NOMO-1 (cell line): ENCODE measurements around the gene LSG1.
"Not testable (repeated sequence)": the region's sequence is repeated elsewhere in the genome, so short reads cannot be mapped to it uniquely, and the experiment has no call there.

Source experiments
- DNase-seq, 2 experiments: peaks; one replicate each; lab custom pipeline; 2025; ENCODE audit not compliant: unreplicated experiment in 2 of 2; lab: John Stamatoyannopoulos, UW

LSG1 gene

DNA sequence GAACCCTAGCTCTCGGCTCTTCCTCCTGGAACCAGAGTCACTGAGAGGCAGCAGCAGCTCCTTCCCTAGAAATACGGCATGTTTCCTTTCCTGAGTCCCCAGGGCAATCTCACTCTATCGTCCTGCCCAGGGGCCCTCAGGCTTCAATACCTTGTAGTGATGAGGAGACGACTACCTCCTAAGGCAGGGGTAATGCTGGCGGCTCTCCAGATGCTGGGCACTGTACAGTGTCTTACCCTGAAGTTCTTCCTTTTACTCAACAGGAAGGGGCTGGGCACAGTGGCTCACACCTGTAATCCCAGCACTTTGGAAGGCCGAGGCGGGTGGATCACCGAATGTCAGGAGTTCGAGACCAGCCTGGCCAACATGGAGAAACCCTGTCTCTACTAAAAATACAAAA lies 52.2 kb downstream of the LSG1 start:
- no peak for DNase-seq

- no peak for DNase-seq
Measured at GRCh38 chr3:194618858-194619608, 53.0 kb downstream of the LSG1 start.

DNA sequence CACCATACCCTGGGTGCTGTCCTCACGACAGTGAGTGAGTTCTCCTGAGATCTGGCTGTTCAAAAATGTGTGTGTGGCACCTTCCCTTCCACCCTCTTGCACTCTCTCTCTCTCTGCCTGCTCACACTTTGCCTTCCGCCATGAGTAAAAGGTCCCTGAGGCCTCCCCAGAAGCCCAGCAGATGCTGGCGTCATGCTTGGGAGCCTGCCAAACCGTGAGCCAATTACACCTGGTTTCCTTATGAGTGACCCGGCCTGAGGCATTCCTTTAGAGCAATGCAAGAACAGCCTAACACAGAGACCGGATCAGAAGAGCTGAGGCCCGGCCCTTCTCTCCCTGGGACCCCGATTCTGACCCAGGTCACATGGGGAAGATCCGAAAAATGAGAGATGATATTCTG lies 54.2 kb downstream of the LSG1 start:
- no peak for DNase-seq

DNA sequence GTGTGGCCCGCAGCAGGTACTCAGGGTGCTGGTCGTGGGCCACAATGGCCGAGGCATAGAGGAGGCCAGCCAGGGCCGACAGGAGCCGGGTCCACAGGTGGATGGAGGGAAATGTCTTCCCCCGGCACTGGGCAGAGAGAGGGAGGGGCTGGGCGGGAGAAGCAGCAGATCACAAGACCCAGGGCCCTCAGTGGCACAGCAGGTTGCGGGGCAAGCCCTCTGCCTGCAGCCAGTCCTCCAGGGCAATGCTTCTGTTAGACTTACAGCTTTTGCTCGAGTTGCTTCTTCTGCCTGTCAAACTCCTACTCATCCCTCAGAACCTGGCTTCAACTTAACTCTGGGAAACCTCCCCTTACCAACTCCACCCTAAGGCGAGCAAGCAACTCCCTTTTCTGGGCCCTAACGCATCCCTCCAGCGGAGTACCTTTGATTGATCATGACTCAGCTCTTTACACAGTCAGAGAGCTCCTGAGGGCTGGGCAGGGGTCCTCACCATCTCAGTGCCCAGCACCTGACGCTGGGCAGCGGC lies 54.8 kb downstream of the LSG1 start:
- DNase-seq, result no peak

- DNase-seq, result no peak
Measured at GRCh38 chr3:194615226-194615625, 56.8 kb downstream of the LSG1 start.

DNA sequence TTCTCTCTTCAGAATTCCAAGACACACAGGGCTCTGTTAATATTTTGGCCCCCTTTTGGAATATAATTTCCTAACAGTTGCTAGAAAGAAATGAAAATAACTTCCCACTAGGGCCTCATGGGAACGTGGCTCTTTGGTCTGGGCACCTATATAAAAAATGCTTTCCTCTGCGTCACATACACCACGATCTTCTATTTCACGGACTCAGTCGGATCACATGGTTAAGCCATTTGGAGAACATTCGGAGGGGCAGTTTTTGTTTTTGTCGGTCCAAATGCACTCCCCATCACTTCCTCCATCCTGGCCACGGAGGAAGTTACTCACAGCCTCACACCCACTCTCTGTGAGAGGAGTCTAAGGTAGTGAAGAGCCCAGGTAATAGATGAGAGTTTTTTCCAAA lies 59.8 kb downstream of the LSG1 start:
- no peak for DNase-seq

DNA sequence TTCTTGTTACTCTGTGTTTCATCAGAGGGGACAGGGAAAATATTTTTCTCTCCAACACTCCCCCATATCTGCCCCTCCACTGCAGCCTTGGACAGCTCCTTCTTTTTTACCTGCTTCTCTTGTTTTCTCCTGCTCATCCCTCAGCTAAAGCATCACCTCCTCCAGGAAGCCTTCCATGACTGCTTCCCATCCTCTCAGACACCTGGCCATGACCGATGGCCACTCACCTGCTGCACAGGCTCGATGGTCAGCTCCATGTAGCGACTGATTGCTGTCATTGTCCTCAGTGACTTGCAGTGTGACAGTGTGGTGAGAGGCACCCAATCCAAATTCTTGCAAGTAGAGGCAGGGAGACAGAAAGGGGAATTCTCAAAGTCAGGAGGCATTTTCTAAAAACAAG lies 61.3 kb downstream of the LSG1 start:
- DNase-seq, result no peak

GRCh38 chr3:194609601-194610000 lies 62.4 kb downstream of the LSG1 start:
- no peak for DNase-seq

GRCh38 chr3:194608981-194609380 lies 63.0 kb downstream of the LSG1 start:
- no peak for DNase-seq

DNA sequence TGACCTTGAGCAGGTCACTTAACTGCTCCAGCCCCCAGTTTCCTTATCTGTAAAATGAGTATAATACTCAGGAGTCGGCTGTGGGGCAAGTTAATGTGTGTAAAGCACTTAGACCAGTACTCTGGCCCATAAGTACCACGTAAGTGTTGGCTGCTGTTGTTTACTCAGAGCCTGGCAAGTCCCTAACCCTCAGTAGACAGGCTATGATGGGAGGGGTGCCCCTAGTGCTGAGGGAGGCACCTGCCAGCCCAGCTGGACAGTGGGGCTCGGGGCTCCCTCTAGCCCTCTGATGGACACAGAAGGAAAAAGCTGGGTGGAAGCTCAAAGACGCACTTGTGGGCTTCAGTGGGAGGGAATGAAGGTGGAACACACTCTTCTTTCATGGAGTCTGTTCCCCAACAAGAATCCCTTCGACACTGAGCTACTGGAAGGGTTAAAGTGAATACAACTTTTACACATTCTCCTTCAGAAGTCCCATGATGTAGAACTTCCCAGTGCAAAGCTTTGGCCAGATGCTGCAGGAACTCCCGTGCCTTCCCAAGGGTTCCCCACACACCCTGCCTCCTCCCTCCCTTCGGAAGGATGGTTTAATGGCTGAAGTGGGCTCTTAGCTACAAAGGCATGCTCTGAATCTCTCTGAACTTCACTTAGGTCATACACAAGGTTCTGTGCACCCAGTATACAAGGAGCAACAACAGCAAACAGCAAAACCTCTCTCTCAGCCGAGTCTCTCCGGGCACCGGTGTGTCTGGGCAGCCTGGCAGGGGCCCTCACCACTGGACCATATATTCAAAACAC lies 64.2 kb downstream of the LSG1 start:
- DNase-seq, result no peak

DNA sequence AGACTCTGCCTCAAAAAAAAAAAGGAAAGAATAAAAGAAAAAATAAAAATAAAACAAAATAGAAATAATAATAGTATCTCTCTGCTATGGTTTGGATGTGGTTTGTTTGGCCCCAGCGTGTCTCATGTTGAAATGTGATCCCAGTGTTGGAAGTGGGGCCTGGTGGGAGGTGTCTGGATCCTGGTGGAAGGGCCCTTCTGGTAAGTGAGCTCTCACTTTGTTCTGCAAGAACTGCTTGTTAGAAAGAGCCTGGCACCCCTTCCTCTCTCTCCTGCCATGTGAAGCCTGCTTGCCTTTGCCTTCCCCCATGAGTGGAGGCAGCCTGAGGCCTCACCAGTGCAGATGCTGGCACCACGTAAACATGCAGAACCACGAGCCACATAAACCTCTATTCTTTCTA lies 65.0 kb downstream of the LSG1 start:
- no peak for DNase-seq

- DNase-seq, result no peak
Measured at GRCh38 chr3:194606163-194606562, 65.8 kb downstream of the LSG1 start.

- DNase-seq, result not testable (repeated sequence)
Measured at GRCh38 chr3:194605314-194605713, 66.7 kb downstream of the LSG1 start.

DNA sequence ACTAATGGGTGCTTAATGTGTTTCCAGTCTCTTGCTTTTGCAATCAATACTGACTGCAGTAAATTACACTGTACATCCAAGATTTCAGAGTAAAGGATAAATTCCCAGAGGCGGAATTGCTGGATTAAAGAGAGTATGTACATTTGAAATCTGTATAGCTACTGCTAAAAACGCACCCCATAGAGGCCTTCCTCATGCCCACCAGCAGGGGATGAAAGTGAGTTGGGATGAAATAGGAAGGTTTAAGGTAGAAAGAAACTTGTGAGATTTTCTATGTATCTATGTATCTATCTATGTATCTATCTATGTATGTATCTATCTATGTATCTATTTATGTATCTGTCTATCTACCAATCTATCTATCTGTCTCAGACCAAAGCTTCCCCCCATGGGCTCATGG lies 67.2 kb downstream of the LSG1 start:
- no peak for DNase-seq

- DNase-seq, result no peak
Measured at GRCh38 chr3:194604126-194604525, 67.9 kb downstream of the LSG1 start.

- no peak for DNase-seq
Measured at GRCh38 chr3:194602669-194603171, 69.3 kb downstream of the LSG1 start.

GRCh38 chr3:194598771-194599557 lies 73.0 kb downstream of the LSG1 start:
- no peak for DNase-seq

DNA sequence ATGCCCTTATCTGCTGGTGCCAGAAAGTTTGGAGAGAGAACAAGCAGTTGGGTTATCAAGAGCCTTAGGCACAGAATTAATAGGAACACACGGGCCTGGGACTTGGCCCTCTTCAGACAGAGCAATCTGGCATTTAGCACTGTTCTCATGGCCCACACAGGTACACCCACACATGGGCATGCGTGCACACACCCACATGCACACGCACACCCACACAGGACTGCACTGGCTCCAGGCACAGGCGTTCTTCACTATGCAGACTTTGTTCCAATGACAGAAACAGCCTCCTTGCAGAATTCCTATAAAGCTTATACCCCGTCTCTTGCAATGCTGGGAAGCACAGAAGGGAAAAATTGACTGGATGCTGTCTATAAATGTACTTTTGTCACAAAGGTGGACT lies 75.1 kb downstream of the LSG1 start:
- no peak for DNase-seq

GRCh38 chr3:194592798-194593752 lies 78.9 kb downstream of the LSG1 start:
- peak; percentile 76 to 87 for DNase-seq
